Prostate gland (tissue), 2 donors: ENCODE measurements around the gene PCDHA3.

Source experiments
- CTCF ChIP-seq, 4 experiments: fragments of 200-600 bp in 2 of 4; fragments of 450-650 bp in 2 of 4; sonication (generic) in 2 of 4; IDR thresholded peaks; 1 replicate in 3 of 4; 2 replicates in 1 of 4; pipeline ENCODE4 v1.5.1; 2016 to 2019; ENCODE audit warnings: antibody characterized with exemption in 4 of 4, mild to moderate bottlenecking in 2 of 4, moderate library complexity in 2 of 4
- POLR2A ChIP-seq: fragments of 450-650 bp; IDR thresholded peaks from one replicate; pipeline ENCODE4 v1.6.1; 2016; ENCODE audit warnings: antibody characterized with exemption, mild to moderate bottlenecking

- no peak for TF ChIP-seq CTCF (IDR thresholded peaks at IDR 0.05)
- TF ChIP-seq POLR2A = no peak
Observed at GRCh38 chr5:140821375-140822280, 20.8 kb downstream of the PCDHA3 start, which contains the start of gene PCDHA5.
